ENCODE data around the gene TWNK. TPM values are rescaled to one million over a fixed set of nuclear protein-coding genes. Genes with fewer than 3 reads are reported as not detected.

Gene TWNK
- total and polyA plus RNA-seq, 8 donors: 2.3 to 30.8 (median 4.8) TPM; not detected in 1

DNA sequence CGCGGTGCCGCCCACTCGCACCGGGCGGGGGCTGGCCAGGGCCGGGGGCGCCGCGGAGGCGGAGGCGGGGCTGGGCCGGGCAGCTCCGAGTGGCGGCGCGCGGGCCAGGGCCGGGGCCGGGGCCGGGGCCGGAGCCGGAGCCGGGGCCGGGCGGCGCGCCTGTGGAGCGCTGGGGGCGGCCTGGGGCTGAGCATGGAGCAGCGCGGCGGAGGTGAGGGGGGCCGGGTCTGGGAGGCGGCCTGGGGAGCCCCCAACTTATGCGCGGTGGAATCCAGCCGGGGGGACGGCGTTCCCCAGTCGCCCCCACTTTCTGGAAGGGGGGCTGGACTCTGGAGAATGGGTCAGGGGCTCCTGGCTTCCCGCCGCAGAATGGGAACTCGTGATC lies 12.4 kb downstream of the TWNK start, which contains the start of gene LZTS2:
Gene LZTS2 (plus strand): TSS at position 67 of the 385 bp plus-strand sequence. CDS start 2,731 bp downstream, outside the sequence.
- Histone ChIP-seq H3K4me3 (peak within 1 kb of the TSS; percentile 68 to 89 (median 88)), H3K27ac (peak within 1 kb of the TSS; percentile 97 to 100 (median 100)), H3K9me3 (no peaks in the 10 kb centered on the region), H3K27me3 (no peaks in the 10 kb centered on the region), H3K36me3 (peaks cover 13 to 25% (median 24%) of the 10 kb centered on the region in 4 donors), H3K4me1 (peaks cover 45 to 79% (median 62%) of the 10 kb centered on the region in 4 donors)
- intact Hi-C loops (cut with DNase I; ENCODE audit: low total_unique reads): no loop called here
- WGBS, 5 donors: 2 to 7% (median 3%) methylated on average over 6 to 44 of the region's 44 CpGs
- no peak for DNase-seq
- TF ChIP-seq EP300 (IDR thresholded peaks at IDR 0.05): no peak
- TF ChIP-seq POLR2A (IDR thresholded peaks at IDR 0.05): no peak
- TF ChIP-seq, protein P1, sequence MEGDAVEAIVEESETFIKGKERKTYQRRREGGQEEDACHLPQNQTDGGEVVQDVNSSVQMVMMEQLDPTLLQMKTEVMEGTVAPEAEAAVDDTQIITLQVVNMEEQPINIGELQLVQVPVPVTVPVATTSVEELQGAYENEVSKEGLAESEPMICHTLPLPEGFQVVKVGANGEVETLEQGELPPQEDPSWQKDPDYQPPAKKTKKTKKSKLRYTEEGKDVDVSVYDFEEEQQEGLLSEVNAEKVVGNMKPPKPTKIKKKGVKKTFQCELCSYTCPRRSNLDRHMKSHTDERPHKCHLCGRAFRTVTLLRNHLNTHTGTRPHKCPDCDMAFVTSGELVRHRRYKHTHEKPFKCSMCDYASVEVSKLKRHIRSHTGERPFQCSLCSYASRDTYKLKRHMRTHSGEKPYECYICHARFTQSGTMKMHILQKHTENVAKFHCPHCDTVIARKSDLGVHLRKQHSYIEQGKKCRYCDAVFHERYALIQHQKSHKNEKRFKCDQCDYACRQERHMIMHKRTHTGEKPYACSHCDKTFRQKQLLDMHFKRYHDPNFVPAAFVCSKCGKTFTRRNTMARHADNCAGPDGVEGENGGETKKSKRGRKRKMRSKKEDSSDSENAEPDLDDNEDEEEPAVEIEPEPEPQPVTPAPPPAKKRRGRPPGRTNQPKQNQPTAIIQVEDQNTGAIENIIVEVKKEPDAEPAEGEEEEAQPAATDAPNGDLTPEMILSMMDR (IDR thresholded peaks at IDR 0.05): no peak
- no peak for TF ChIP-seq POLR2AphosphoS5 (IDR thresholded peaks at IDR 0.05)

DNA sequence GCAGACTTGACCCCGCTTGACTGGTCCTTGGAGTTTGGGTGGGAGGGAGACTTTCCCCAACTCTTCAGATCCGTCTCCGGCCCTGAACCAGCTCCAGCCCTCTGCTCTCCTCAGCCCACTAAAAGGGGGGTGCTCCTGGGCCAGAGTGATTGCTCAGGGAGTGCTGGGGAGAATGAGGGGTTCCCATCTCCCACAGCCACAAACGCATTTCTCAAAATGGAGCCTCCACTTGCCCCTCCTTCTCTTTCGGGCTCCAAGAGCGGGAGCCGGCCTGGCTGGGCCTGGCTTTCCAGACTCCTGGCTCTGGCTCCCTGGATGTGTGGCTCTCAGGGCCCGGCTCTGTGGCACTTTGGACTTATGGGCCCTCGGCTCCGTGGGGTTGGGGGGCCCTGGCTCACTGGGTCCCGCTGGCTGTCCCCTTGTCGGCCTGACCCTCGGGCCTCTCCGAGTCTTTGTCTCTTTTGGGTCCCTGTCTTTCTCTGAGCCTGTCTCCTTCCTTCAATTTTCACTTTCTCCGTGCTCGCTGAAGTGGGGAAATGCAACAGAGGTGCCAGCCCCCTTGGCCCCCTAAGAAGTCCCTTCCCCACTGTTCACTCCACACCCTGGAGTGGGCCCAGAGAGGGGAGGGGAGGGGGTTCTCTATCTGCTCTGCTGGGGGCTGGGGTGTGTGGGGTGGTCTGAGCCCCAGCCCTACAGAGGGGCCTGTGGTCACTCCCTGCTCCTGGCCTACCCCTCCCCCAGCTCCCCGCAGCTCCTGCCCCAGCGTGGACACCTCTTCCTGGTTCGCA lies 13.0 kb downstream of the TWNK start:
- intact Hi-C loops (cut with DNase I; ENCODE audit: low total_unique reads): no loop called here
- 5 to 14% (median 10%) methylated on average over 18 to 19 of the region's 19 CpGs for WGBS, 5 donors
- Histone ChIP-seq H3K9me3 (no peaks in the 10 kb centered on the region), H3K4me3 (peak overlapping the region; percentile 68 to 89 (median 88)), H3K4me1 (peaks cover 45 to 81% (median 62%) of the 10 kb centered on the region in 4 donors), H3K36me3 (peaks cover 14 to 30% (median 30%) of the 10 kb centered on the region in 4 donors), H3K27me3 (no peaks in the 10 kb centered on the region), H3K27ac (peak overlapping the region; percentile 97 to 100 (median 100))
- peak; percentile 49 to 72 for DNase-seq
- no peak for TF ChIP-seq EP300 (IDR thresholded peaks at IDR 0.05)
- TF ChIP-seq, protein P1 (IDR thresholded peaks at IDR 0.05): no peak
- TF ChIP-seq POLR2AphosphoS5 (IDR thresholded peaks at IDR 0.05): no peak
- no peak for TF ChIP-seq POLR2A (IDR thresholded peaks at IDR 0.05)

DNA sequence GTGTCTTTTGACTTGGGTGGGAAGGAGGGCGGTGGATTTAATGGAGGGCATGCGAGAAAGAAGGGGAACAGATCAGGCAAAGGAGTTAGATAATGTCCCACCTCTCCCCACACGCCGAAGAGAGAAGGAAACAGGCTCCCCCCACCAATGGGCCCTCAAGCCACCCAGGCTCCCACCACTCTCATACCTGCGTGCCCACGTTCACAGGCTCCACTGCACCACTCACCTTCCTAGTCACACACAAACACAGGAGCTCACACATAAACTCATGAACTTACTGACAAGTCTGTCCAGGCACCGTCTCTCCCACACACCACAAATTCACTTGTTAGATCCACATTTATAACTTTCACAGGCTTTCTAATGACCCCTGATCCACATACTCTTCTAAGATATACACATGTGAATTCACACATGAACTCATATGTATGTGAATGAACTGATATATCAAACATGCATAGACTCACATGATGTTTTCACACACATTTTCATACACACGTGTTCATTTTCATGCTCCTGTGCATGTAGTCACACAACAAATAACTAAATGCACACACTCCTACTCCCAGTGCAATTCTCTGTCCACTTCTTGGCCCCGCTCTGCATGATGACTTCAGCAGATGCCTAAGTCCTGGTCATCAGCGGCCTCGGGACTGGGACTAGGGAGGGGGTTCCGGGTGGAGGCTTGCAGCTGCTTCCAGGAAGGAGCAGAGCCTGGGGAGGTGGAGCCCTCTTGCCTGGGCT lies 13.7 kb downstream of the TWNK start:
- DNase-seq: peak; percentile 71 to 93

More for the DNA sequence above, 13.7 kb downstream of the TWNK start:
- TF ChIP-seq EP300 (IDR thresholded peaks at IDR 0.05) (peak; percentile 32), POLR2AphosphoS5 (IDR thresholded peaks at IDR 0.05) (peak; percentile 92 to 97 (median 95)), POLR2A (IDR thresholded peaks at IDR 0.05) (no peak)
- TF ChIP-seq, protein P1 (IDR thresholded peaks at IDR 0.05): no peak
- peaks cover 21 to 38% (median 37%) of the 10 kb centered on the region in 4 donors for H3K36me3 ChIP-seq
- 18 to 36% (median 27%) methylated on average over 12 of the region's 12 CpGs for WGBS, 5 donors
- no peaks in the 10 kb centered on the region for H3K9me3 ChIP-seq
- H3K4me1 ChIP-seq: peaks cover 44 to 78% (median 62%) of the 10 kb centered on the region in 4 donors
- H3K27ac ChIP-seq: peak overlapping the region; percentile 97 to 100 (median 100)
- intact Hi-C loops (cut with DNase I; ENCODE audit: low total_unique reads): no loop called here
- peak overlapping the region; percentile 68 to 89 (median 88) for H3K4me3 ChIP-seq
- no peaks in the 10 kb centered on the region for H3K27me3 ChIP-seq

Measured in stomach (tissue), 9 donors.